GM12865 (cell line): ENCODE results near the gene ACIN1.

Experiments used
- DNase-seq: peaks from one replicate; pipeline ENCODE4 v3.0.0; 2010; ENCODE audit warnings: low read depth
- H3K4me3 ChIP-seq: 2 replicates; pipeline ENCODE4 v1.5.1; 2011; ENCODE audit warnings: mild to moderate bottlenecking, low read depth, low read length, control low read depth
- TF ChIP-seq, protein P1 (sequence below): IDR thresholded peaks from 2 replicates; pipeline ENCODE4 v1.5.1; 2011; ENCODE audit warnings: low read length, control low read depth, low read depth, inconsistent platforms; ENCODE audit not compliant: insufficient read depth; ENCODE audit errors: missing control alignments

Gene ACIN1

DNA sequence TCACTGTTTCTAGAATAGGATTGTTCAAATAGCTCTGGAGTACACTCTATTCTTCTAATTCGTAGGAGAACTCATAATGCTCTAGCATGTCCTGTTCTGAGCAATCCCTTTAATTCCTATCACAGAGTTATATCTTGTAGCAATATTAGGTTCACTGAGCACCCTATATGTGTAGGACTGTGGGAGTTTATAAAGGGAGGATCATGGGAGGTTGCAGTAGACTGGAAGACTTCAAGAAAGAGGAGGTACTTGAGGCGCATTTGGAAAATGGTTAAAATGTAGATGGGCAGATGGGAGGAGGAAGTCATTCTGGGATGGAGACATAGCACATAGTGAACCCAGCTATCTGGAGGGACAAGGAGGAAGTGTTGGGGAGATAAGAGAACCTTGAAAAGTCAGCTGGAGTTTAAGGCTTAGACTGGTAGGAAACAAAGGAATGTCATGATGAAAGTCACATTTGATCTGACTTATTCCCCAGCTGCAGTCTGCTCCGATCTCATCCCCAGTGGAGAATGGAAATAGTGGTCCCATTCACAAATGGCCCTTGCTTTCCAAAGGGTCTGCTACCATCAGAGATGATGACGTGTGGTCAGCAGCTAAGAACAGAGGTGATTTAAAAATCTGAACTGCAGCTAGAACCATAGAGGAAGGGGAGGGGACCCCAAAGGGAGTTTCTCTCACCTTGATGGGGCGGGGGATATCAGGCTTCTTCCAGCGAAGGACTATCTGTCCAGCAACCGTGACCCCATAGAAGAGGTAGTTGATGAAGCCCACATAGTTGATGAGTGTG, 34.2 kb upstream of the ACIN1 start:
- H3K4me3 ChIP-seq, result no peak overlapping the region
- TF ChIP-seq, protein P1, sequence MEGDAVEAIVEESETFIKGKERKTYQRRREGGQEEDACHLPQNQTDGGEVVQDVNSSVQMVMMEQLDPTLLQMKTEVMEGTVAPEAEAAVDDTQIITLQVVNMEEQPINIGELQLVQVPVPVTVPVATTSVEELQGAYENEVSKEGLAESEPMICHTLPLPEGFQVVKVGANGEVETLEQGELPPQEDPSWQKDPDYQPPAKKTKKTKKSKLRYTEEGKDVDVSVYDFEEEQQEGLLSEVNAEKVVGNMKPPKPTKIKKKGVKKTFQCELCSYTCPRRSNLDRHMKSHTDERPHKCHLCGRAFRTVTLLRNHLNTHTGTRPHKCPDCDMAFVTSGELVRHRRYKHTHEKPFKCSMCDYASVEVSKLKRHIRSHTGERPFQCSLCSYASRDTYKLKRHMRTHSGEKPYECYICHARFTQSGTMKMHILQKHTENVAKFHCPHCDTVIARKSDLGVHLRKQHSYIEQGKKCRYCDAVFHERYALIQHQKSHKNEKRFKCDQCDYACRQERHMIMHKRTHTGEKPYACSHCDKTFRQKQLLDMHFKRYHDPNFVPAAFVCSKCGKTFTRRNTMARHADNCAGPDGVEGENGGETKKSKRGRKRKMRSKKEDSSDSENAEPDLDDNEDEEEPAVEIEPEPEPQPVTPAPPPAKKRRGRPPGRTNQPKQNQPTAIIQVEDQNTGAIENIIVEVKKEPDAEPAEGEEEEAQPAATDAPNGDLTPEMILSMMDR, result no peak
- no peak for DNase-seq

DNA sequence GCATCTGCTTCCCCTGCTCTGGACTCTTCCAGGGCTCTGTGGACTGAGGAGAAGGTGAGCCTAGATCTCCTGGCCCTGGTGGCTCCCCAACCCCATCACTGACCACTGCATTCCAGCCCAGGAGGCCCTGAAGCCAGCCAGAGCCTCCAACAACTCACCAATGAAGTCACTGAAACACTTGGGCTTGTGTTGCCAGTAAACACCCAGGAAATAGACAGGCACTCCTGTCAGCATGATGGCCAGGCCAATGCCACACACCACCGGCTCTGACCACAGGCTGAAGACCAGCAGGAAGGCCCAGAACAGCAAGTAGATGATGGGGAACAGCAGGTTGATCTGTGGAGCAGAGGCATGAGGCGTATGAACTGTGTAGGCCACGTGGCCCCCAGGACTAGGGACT, 32.9 kb upstream of the ACIN1 start:
- H3K4me3 ChIP-seq, result no peak overlapping the region
- TF ChIP-seq, protein P1, result no peak
- no peak for DNase-seq

DNA sequence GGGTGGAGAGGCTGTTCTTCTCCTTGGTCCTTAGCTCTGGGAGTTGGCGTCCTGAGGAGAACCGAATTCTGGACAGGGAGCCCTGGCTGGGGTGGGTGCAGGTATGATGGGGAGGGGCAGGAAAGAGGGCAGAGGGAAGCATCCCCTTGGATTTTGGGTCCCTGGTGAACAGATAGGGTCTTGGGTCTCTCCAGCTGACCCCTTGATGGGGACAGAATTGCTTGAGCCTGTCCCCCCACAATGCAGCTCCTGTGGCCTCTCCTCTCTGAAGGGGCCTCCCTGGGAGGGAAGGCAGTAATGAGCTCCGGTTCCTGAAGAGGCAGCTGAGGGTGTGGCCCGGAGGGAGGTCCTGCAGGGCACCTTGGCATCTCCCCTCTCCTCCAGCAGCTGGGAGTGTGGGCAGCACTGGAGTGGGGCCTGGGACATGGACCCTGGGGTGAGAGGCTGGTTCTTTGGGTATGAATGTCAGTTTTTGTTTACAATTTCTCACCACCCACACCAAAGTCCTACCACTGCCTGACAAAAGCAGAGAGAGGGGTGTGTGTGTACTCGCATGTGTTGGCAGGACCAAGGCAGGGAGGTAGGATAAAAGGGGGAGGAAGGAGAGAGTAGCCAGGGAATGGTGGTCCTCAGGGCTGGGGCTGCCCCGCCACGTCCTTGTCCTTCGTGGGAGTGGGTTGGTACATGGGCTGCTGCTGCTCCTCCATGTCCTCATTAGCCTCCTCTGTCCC, 31.8 kb upstream of the ACIN1 start:
- TF ChIP-seq, protein P1, result no peak
- H3K4me3 ChIP-seq, result no peak overlapping the region
- DNase-seq, result no peak

GRCh38 chr14:23125933-23126524, 31.1 kb upstream of the ACIN1 start:
- TF ChIP-seq, protein P1, result no peak
- DNase-seq, result no peak
- no peak overlapping the region for H3K4me3 ChIP-seq

GRCh38 chr14:23125011-23125410, 30.1 kb upstream of the ACIN1 start:
- no peak overlapping the region for H3K4me3 ChIP-seq
- DNase-seq, result no peak
- TF ChIP-seq, protein P1, result no peak

GRCh38 chr14:23124337-23124954, 29.5 kb upstream of the ACIN1 start:
- no peak overlapping the region for H3K4me3 ChIP-seq
- TF ChIP-seq, protein P1, result no peak

More at GRCh38 chr14:23124337-23124954, 29.5 kb upstream of the ACIN1 start:
- DNase-seq, result no peak
